GM21717 (cell line): Measurements from ENCODE around the gene PTPRS.

Source experiments
- ATAC-seq: cut with Tn5 transposase; IDR thresholded peaks from one replicate; pipeline ENCODE4 v1.9.1; 2021; ENCODE audit warnings: mild to moderate bottlenecking, moderate library complexity; ENCODE audit not compliant: unreplicated experiment

Gene PTPRS

DNA sequence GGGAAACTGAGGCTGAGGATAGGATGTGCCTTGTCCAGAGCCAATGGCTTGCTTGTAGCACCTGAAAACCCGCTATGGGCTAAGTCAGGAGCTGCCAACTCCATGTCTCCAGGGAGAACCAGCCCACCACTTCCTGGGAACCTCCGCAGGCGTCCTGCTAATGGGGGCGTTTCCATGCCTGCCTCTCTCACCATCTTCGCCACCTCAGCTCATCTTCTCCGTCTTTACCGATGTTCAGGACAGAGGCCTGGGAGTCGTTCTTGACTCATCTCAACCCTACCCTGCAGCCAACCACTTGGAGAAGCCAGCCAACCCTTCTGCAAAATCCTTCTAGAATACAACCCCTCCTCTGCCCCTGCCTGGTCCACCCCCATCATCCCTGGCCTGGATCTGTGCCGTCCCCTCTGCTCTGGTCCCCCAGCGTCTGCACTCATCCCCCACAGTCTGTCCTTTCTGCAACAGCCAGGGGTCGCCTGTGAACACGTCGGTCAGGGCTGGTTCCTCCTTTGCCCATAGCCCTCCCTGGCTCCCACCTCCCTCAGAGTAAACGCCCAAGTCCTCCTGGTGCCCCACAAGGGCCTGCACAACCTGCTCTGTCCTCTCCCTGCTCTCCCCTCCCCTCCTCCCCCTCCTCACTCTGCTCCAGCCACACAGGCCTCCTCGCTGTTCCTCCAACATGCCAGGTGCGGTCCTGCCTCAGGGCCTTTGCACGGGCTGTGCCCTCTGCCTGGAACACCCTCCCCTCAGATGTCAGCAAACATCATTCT, 31.0 kb downstream of the PTPRS start:
- ATAC-seq = no peak

DNA sequence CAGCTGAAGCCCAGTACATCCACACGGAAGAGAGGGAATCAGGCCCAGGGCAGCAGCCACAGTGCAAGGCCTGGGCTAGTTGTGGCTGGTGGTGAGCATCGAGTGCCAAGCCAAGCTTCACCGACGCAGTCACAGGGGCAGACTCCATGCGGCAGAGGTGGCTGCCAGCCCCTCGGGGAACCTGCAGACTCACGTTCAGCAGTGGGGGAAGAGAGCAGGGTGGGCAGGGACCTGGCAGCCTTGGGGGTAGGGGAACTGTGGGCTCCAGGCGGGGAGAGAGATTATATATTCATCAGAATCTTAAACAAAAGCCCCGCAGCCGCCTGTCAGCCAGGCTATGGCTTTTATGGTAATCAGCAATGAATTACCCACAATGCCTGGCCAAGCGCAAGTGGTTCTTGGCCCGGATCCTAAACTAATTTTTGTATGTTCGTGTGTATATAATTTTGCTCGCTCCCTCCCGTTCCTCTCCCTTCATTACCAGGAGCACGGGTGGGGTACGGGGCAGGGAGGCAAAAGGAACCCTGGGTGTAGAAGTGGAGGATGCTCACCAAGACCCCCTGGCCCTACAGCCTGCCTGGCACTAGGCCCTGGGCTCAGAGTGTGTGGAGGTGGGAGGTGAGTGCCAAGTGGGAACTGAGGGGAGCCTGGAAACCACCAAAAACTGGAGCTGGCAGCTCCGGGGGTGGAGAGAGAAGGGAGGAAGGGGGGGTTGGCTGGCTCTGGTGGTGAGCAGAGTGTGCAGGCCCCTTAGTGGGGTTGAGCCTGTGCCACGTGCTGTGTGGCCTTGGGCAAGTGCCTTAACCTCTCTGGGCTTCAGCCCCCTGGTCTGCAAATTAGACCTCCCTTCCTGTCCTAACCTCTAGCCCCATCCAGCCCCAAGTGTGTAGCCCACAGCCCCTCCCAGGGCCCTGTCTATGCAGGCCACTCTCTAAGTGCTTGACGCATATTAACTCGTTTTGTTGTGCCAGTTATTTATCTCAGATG, 31.9 kb downstream of the PTPRS start:
- no peak for ATAC-seq

DNA sequence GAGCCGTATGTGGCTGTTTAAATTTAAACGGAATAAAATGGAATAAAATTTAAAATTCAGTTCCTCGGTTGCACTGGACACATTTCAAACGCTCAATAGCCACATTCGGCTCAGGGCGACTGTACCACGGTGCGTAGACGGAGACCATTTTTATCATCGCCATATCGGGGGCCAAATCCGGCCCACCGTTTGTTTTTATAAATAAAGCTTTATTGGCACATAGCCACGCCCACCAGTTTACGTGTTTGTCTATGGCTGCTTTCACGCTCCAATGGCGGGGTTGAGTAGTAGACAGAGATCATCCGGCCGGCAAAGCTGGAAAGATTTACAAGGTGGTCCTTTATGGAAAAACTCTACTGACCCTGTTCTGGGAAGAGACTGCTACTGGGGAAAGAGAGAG, 33.0 kb downstream of the PTPRS start:
- no peak for ATAC-seq

DNA sequence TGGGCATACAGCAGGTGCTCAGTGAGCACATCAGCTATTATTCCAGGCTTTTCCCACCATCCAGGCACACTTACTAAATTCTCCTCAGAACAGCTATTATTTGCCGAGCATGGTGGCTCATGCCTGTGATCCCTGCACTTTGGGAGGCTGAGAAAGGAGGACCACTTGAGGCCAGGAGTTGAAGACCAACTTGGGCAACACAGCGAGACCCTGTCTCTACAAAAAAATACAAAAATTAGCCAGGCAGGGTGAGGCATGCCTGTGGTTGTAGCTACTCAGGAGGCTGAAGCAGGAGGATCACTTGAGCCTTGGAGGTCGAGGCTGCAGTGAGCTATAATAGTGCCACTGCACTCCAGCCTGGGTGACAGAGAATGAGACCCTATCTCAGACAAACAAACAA, 35.4 kb downstream of the PTPRS start:
- ATAC-seq = no peak

DNA sequence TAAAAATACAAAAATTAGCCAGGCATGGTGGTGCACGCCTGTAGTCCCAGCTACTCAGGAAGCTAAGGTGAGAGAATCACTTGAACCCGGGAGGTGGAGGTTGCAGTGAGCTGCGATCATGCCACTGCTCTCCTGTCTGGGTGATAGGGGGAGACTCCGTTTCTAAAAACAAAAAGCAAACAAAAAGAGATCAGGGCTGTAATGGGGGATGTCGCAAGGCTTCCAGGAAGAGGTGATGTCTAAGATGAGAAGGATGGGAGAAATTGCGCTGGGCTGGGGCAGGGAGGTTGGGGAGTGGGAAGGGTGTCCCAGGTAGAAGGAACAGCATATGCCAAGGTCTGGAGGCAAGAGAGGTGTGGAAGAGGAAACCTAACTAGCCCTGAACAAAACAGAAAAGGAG, 36.1 kb downstream of the PTPRS start:
- no peak for ATAC-seq

DNA sequence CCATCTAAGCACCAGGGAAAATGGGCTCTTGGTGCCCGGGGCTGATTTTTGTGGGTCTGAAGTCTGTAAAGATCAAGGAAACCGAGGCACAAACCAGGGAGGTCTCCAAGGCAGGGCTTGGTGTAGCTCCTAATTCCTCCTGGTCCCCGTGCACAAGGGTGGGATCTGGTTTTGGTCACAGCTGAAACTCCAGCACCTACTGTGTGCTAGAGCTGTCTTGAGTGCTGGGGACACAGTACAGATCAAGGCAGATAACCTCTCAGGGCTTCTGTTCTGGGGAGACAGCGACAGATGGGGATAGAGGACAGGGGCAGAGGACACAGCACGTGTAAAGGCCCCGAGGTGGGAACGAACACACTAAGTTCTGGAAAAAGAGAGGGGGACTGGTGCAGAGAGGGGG, 37.4 kb downstream of the PTPRS start:
- no peak for ATAC-seq

DNA sequence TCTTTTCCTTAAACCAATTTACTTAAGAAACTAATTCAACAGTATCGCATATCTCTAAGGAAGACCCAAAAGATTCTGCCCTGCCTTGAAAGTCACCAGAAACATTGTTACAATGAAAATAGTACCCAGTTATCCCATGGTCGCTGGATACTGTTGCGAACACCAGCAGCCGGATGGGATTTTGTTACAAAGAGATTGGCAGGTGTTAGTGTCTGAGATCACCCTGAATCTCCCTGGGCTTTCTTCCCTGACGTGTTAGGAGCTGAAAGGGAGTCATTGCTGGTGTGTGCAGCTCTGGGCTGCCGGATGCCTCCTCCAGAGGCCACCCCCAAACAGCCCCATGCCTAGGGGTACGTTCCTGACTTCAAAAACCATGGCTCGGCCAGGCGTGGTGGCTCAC, 38.2 kb downstream of the PTPRS start:
- no peak for ATAC-seq

DNA sequence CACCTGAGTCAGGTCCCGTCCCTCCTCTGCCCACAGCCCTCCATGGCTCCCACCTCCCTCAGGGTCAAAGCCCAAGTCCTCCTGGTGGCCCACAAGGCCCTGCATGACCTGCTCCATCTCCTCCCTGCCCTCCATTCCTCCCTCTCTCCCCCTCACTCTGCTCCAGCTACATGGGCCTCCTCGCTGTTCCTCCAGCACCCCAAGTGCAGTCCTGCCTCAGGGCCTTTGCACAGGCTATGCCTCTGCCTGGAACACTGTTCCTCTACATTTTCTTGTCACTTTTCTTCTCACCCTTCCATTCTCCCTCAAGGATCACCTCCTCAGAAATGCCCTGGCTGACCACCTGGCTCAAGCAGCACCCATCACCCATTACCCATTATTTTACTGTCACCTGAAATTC, 41.5 kb downstream of the PTPRS start:
- no peak for ATAC-seq

DNA sequence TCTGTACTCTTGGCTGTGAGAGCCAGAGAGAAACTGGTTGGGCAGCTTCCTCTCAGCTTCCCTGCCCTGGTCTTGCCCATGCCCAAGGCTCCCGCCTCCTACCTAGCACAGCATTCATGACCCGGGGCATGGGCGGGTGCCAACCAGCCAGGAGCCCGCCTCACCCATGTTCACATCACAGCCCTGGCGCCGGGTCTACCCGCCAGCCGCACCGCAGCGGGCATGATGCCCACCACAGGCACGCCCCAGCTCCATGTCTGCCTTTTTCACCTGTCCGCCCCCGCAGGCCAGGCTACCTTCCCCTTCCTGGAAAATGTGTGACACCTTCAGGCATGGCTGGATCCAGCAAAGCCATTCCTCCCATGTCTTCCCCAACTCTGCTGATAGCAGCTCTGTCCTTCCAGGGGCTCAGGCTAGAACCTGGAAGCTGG, 42.1 kb downstream of the PTPRS start:
- ATAC-seq = no peak

DNA sequence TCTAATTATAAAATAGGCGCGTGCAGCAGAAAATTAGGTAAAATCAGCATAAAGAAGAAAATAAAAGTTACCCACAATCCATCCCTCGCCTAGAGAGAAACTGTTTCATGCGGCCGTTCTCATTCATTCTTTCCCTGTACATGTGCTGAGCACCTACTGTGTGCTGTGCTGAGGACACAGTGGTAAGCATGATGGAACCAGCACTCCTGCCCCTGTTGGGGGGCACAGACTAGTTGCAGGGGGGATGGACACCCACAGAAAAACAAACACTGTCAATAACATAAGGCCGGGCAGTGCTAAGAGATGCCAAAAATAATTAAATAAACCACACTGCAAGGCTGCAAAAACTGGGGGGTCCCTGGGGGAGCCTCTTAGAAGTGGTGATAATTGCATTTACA, 43.3 kb downstream of the PTPRS start:
- no peak for ATAC-seq

DNA sequence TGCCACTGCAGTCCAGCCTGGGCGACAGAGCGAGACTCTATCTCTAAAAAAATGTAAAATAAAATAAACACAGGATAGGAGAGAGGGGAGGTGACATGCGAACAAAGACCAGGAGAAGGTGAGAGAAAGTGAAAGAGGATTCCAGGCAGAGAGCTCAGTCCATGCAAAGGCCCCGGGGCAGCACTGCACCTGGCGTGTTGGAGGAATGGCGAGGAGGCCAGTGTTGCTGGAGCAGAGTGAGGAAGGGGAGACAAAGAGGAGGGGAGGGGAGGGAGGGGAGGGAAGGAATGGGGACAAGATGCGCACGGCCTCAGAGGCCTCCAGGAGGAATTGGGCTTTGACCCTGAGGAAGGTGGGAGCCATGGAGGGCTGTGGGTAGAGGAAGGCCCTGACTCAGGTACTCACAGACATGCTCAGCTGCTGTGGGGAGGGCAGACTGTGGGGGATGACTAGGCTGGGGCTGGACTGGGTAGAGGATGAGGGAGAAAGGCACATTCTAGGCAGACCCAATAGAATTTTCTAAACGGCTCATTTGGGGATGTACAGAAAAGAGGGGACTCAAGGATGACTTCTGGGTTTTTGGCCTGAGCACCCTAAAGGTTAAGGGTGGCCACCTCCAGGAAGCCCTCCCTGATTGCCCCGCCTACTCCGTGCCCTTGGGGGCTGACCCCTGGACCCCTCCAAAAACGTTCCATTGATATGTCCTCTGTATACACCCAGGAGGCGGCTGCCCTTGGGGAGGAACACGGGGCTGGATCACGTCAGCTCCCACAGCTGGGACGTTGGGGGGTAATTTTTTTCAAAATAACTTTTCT, 43.9 kb downstream of the PTPRS start:
- no peak for ATAC-seq

DNA sequence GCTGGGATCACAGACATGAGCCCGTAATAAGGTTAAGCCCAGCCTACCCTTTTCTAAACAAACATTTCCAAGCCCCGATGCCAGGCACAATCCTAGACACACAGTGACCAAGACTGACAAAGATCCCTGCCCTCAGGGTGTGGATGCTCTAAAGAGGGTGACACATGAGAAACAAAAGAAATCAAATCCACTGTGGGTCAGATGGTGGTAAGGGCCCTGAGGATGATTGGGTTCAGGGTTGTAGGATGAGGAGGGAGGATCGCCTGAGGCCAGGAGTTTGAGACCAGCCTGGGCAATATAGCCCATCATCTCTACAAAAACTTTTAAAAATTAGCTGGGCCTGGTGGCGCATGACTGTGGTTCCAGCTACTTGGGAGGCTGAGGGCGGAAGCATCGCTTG, 44.6 kb downstream of the PTPRS start:
- ATAC-seq = no peak

DNA sequence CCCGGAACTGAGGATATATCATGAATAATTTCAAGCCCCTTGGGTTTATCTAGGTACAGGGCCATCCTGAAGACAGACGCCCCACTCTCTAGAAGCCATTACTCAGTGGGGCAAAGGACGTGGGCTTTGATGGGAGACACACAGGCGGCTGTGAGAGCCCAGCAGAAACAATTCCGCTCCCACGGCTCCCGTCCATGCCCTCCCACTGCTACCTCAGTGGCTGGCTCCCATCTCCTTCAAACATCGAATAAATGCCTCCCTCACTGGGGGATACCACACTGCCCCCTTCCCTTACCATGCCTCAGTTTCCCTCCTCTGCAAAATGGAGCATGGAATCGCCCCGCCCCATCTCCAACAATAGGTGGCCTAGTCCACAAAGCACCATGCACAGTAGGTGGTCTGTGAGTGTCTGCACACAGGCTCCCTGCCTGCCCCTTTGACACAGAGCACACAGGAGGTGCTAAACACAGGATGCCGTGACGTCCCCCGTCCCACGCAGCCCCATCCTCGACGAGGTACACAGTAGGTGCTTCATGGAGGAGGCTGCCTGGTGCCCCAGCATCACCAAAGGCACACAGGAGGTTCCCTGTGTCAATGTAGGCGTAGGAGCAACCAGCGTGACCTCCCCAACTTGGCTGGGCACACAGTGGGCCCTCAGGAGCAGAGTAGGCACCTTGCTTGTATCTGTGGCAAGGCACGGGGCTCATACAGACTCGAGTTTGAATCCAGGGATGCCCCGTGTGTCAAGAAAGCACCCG, 46.0 kb downstream of the PTPRS start:
- ATAC-seq = no peak

DNA sequence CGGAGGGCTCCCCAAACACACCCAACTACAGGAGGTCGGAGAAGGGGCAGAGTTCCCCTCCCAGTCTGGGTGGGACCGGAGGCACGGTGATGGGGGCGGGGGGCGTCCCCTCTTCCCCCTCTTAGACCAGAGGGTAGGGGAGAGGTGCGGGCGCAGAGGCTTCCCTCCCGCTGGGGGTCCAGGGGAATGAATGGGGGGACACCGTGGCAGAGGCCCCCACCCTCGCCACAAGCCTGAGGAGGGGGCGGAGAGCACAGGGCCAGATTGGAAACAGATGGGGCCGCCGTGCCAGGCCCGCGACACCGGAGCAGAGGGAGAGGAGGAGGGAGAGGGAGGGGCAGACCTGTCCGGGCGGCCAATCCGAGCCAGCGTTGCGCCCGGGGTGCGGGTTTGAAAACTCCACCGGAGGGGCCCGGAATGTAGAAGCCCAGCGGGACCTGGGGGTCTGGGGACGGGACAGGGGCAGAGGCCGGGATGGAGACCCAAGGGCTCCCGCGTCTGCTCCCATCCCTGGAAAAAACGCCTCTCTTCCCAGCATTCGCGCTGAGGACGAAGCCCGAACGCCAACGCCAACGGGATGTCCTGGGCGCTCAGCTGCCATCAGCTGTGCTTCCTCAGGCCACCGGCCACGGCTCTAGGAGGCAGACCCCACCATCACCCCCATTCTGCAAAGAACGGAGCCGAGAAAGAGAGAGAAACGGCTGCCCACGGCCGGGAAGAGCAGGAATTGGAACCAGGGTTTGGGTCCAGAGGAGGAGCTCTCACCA, 46.8 kb downstream of the PTPRS start:
- ATAC-seq = no peak

DNA sequence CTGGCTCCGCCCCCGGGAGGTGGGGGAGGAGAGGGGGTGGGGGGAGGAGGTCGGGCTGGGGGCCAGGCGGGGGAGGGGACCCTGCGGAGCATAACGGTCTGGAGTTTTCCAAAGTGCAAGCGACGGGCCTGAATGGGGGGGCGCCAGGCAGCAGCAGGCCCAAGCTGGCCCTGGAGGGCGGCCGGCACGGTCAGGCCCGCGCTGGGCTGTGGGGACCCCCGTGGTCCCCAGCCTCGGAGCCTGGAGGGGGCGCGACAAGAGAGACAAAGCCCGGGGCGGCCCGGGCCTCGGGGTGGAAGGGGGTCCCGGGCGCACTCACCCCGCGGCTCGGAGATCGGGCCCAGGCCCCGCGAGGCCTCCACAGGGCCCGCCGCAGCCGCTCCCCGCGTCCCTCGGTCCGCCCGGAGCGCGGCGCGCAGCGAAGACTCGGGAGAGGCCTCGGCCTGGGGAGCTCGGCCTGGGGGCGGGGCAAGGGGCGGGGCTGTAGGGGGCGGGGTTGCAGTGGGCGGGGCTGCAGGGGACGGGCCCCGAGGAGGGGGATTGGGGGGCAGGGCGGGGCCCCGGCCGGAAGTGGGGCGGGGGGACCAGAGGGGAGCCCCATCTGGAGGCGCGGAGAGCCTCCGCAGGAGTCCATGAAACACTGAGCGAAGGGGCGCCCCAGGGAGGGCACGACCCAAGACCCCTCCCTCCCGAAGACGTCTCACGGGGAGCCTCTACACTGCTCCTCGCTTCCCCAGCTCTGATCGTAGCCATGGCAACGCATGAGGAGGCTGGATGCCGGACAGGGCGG, 47.6 kb downstream of the PTPRS start:
- no peak for ATAC-seq

DNA sequence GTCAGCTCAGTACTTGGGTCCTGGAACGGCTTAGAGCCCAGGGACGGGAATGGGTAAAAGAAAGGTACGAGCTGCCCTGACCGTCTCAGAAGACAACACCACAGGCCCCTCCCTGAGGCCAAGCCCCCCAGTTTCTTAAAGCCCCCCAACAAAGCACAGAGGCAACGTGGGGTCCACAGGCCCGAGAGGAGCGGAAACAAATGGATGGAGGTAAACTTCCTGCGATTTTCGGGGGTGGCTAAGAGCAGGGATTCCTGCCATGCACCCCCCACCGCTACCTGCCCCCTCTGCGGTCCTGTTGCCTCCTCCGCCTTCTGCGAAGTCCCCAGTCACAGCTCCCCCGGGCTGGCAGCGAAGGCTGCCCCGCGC, 48.2 kb downstream of the PTPRS start:
- no peak for ATAC-seq

DNA sequence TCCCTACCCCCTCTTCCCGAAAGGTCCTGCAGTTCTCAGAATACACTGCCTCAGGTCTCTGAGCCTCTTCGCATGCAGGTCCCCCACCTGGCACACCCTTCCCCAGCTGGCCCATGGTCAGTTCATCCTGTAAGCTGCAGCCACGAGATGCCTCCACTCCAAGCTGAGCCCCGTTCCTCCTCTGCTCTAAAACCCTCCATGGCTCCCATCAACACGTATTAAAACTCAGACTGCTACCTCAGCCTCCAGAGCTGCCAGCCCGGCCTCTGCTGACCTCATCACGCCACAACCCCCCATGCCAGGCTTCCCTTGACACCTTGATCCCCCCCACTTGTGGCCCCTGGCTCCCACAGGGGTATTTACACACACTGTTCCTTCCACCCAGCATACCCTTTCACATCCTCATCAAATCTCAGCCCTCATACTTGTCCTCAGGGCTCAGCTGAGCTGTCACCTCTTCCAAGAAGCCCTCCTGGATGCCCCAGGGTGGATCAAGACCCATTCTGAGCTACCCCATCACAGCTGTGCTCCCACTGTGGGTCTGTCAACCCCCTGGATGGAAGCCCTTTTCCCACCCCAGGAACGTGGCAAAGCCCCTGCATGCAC, 48.9 kb downstream of the PTPRS start:
- no peak for ATAC-seq
